Adipose tissue (tissue), 3 donors: ENCODE measurements around the gene USP31. TPM values are rescaled to one million over a fixed set of nuclear protein-coding genes. Genes with fewer than 3 reads are reported as not detected.
"Not testable (repeated sequence)": the region's sequence is repeated elsewhere in the genome, so short reads cannot be mapped to it uniquely, and the experiment has no call there.

Experiments
- H3K27ac ChIP-seq: one replicate; pipeline ENCODE4 v1.5.1; 2013; ENCODE audit warnings: low read depth, low read length
- WGBS, 3 donors: extraction: QIAGEN DNeasy Blood & Tissue Kit; methylation state at CpG; one replicate each; pipeline ENCODE4 v1.1.7; 2013; 5-methylcytosine and 5-hydroxymethylcytosine counted together
- polyA plus RNA-seq, 3 donors: library from polyadenylated mRNA; stranded (reverse); fragments of 200-250 nt; gene quantifications; one replicate each; pipeline ENCODE4 v1.2.3, GENCODE V29; 2013
- donor health status: healthy with polysubstance abuse.
- donor health status: Bipolar disorder and iron deficiency.
- donor health status: healthy.

The USP31 gene
- polyA plus RNA-seq, 3 donors, result 1.7 to 3.3 (median 2.7) TPM

DNA sequence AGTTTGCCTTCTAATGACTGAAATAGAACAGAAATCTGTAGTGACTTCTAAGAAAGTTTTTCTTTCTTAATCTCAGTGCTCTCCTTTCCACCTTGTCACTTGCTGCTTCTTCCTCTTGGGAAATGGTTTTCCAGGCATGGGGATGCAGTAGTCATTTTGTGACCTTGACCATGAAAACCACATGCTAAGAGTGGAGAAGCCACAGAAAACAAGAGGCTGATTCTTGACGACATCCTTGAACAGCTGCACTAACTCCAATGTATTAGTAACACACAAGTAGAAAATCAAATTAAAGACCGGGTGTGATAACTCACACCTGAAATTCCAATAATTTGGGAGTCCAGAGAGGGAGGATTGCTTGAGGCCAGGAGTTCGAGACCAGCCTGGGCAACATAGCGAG is 15.5 kb upstream of the USP31 start:
- no peak overlapping the region for H3K27ac ChIP-seq
- WGBS, 3 donors, result 81 to 90% (median 85%) methylated on average over 4 of the region's 4 CpGs

- no peak overlapping the region for H3K27ac ChIP-seq
- 86 to 88% (median 87%) methylated on average over 2 of the region's 2 CpGs for WGBS, 3 donors
Observed at GRCh38 chr16:23163921-23164320, 14.7 kb upstream of the USP31 start.

GRCh38 chr16:23160574-23160973 is 11.3 kb upstream of the USP31 start:
- no peak overlapping the region for H3K27ac ChIP-seq
- WGBS, 3 donors, result 70 to 75% (median 73%) methylated on average over 3 of the region's 3 CpGs

- no peak overlapping the region for H3K27ac ChIP-seq
- WGBS, 3 donors, result 69 to 75% (median 69%) methylated on average over 4 of the region's 4 CpGs
Observed at GRCh38 chr16:23160082-23160481, 10.8 kb upstream of the USP31 start.

GRCh38 chr16:23158114-23158513 is 8.9 kb upstream of the USP31 start:
- H3K27ac ChIP-seq, result no peak overlapping the region
- WGBS, 3 donors, result 94 to 97% (median 95%) methylated on average over 6 of the region's 6 CpGs

GRCh38 chr16:23156946-23157460 is 7.8 kb upstream of the USP31 start:
- no peak overlapping the region for H3K27ac ChIP-seq
- 55 to 64% (median 56%) methylated on average over 1 of the region's 1 CpG for WGBS, 3 donors

GRCh38 chr16:23156110-23156509 is 6.9 kb upstream of the USP31 start:
- 41 to 69% (median 68%) methylated on average over 3 of the region's 3 CpGs for WGBS, 3 donors

DNA sequence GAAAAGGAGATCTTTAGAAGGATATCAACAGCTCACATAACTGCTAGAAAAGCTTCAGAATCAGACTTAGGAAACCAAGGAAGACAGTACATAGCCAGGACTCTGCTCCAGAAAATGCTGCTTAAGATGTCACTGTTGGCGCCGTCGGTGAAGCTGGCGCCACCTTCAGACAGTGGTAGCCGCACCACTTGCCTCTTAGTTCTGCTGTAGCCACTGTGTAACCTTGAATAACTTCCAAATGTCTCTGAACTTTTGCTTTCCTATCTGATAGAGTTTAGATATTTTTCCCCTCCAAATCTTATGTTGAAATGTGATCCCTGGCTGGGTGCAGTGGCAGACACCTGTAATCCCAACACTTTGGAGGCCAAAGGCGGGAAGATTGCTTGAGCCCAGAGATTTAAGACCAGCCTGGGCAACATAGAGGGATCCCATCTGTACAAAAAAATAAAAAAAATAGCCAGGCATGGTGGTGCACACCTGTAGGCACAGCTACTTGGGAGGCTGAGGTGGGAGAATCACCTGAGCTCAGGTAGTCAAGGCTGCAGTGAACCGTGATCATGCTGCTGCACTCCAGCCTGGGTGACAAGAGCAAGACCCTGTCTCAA is 6.3 kb upstream of the USP31 start:
- no peak overlapping the region for H3K27ac ChIP-seq
- 22 to 40% (median 37%) methylated on average over 7 of the region's 7 CpGs for WGBS, 3 donors

More at GRCh38 chr16:23156110-23156509, 6.9 kb upstream of the USP31 start:
- no peak overlapping the region for H3K27ac ChIP-seq

DNA sequence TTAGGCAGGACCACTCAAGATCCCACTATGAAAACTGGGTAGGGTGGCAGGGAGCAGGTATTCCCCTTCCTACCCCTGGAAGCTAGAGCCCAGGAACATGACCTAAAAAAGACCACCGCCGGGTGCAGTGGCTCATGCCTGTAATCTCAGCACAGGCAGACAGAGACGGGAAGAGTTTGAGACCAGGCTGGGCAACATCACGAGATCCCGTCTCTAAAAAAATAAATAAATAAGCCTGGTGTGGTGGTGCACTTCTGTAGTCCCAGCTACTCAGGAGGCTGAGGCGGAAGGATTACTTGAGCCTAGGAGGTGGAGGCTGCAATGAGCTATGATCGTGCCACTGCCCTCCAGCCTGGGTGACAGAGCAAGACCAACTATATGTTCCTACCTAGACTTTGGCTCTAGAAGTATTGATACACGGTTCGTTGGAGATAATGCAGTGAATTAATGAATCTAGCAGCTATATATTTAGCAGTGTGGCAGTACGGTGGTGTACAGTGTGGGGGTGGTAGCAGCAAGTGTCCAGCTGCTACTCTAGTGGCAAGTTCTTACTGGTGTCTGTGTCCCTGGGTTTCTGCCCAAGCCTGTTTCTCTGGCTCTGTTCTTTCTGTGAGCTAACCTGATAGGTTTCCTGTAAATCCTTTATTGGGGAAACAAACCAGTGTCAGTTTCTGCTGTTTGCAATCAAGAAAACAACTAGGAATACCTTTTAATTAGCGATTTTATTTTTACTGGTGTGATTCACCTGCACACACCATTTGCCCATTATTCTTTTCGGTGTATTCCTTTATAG is 3.3 kb upstream of the USP31 start:
- no peak overlapping the region for H3K27ac ChIP-seq
- 74 to 85% (median 79%) methylated on average over 12 of the region's 12 CpGs for WGBS, 3 donors

- H3K27ac ChIP-seq, result no peak overlapping the region
- WGBS, 3 donors, result 34 to 64% (median 58%) methylated on average over 4 of the region's 4 CpGs
Observed at GRCh38 chr16:23149993-23150364, 727 bp upstream of the USP31 start.

DNA sequence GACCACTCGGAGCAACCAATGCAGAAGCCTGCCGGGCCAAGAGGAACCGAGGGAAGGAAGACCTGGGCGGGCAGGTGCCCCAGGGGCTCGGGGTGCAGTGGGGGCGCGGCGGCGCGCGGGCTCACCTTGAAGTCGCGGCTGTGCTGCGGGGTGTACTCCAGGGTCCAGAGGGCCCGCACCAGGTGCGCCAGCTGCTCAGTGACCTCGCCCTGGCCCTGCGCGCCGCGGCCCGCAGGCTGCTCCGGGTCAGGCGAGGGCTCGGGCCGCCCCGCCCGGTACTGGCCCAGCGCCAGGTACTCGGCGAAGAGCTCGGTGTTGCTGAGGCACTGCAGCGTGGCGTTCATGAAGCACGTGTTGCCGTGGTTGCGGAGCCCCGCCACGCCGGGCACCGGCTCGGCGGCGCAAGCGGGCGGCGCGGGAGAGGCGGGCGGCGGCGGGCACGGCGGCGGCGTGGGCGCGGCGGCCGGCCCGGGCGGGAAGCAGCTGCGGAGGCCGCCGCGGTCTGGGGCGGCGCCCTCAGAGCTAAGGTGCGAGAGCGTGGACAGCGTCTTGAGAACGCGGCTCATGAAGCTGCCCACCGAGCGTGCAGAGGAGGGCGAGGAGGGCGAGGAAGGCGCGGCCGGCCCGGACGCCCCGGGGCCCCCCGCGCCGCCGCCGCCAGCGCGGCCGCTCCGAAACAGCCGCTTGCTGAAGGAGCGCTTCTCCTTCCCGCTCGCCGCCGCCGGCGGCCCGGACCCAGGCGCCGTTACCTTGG is 562 bp downstream of the USP31 start:
- H3K27ac ChIP-seq, result no peak overlapping the region
- WGBS, 3 donors, result 0 to 1% (median 1%) methylated on average over 58 to 103 of the region's 103 CpGs

DNA sequence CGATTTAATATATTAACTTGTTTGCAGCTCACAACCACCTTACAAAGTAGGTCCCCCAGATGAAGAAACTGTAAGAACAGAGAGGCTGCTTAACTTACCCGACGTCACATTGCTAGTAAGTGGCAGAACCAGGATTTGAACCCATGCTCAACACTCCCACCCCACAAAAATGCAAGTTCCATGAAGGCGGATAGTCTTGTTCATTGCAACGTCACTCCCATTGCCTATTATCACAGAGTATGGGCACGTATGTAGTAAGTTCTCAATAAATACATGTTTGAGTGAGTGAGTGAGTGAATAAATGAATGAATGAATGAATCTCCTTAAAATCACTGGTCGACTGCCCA is 1.1 kb downstream of the USP31 start:
- 39 to 48% (median 47%) methylated on average over 7 of the region's 7 CpGs for WGBS, 3 donors
- no peak overlapping the region for H3K27ac ChIP-seq

GRCh38 chr16:23147666-23148065 is 1.6 kb downstream of the USP31 start:
- WGBS, 3 donors, result 78 to 86% (median 84%) methylated on average over 4 of the region's 4 CpGs
- no peak overlapping the region for H3K27ac ChIP-seq

GRCh38 chr16:23146877-23147601 is 2.2 kb downstream of the USP31 start:
- no peak overlapping the region for H3K27ac ChIP-seq
- 77 to 83% (median 82%) methylated on average over 17 of the region's 17 CpGs for WGBS, 3 donors

- H3K27ac ChIP-seq, result no peak overlapping the region
- WGBS, 3 donors, result 45 to 59% (median 46%) methylated on average over 3 of the region's 3 CpGs
Observed at GRCh38 chr16:23145608-23146007, 3.6 kb downstream of the USP31 start.

DNA sequence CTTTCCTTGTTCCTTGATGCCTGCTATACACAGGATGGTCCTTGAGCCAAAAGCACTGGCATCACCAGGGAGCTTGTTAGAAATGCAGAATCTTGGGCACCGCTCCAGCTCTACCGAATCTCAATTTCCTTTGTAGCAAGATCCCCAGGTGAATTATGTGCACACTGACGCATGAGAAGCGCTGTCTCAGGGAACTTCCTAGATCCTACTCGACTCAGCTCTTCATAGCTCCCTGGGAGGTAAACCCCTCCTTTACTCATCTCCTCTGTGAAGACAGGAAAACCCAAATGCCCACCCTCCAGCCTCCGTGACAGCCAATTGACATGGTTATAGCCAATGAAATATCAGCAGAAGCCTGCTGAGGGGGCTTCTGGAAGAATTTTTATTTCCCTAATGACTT is 4.1 kb downstream of the USP31 start:
- 54 to 71% (median 57%) methylated on average over 6 of the region's 6 CpGs for WGBS, 3 donors
- H3K27ac ChIP-seq, result no peak overlapping the region

DNA sequence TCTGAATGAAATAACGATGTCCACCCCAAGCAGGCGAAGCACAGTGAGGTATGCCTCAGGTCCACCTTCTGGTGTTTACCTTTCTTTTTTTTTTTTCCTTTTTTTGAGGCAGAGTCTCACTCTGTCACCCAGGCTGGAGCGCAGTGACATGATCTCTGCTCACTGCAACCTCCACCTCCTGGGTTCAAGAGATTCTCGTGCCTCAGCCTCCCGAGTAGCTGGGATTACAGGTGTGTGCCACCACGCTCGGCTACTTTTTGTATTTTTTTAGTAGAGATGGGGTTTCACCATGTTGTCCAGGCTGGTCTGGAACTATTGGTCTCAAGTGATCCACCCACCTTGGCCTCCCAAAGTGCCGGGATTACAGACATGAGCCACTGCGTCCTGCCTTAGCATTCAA is 4.9 kb downstream of the USP31 start:
- H3K27ac ChIP-seq, result not testable (repeated sequence)
- WGBS, 3 donors, result 97 to 98% (median 97%) methylated on average over 9 of the region's 9 CpGs

GRCh38 chr16:23143391-23143790 is 5.9 kb downstream of the USP31 start:
- 87 to 89% (median 88%) methylated on average over 3 of the region's 3 CpGs for WGBS, 3 donors
- H3K27ac ChIP-seq, result no peak overlapping the region
